Measurements from ENCODE around the gene PTPRN2.

DNA sequence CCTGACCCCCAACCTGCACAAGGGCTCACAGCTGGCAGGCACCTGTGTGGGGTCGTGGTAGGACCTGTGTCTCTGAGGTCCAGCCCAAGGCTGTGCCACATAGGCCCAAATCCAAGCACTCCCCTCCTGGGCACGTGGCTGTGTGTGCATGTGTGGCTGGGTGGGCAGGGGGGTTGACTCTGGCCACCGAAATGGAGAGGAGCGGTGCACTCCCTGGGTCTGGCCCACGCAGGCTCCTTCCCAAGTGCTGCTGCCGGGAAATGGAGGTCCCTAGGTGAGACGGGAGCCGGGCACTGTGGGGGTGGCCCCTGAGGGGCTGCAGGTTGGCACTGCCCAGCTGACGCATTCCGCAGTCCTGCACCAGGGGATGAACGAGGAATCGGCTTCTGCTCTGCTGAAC lies 722.7 kb downstream of the PTPRN2 start:
- TF ChIP-seq, protein P1, sequence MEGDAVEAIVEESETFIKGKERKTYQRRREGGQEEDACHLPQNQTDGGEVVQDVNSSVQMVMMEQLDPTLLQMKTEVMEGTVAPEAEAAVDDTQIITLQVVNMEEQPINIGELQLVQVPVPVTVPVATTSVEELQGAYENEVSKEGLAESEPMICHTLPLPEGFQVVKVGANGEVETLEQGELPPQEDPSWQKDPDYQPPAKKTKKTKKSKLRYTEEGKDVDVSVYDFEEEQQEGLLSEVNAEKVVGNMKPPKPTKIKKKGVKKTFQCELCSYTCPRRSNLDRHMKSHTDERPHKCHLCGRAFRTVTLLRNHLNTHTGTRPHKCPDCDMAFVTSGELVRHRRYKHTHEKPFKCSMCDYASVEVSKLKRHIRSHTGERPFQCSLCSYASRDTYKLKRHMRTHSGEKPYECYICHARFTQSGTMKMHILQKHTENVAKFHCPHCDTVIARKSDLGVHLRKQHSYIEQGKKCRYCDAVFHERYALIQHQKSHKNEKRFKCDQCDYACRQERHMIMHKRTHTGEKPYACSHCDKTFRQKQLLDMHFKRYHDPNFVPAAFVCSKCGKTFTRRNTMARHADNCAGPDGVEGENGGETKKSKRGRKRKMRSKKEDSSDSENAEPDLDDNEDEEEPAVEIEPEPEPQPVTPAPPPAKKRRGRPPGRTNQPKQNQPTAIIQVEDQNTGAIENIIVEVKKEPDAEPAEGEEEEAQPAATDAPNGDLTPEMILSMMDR (IDR thresholded peaks at IDR 0.05; ENCODE audit: extremely low read depth in 1 of 2, insufficient read depth in 1 of 2, low read depth in 1 of 2, low read length in 2 of 2): no peak
- TF ChIP-seq, protein P2, sequence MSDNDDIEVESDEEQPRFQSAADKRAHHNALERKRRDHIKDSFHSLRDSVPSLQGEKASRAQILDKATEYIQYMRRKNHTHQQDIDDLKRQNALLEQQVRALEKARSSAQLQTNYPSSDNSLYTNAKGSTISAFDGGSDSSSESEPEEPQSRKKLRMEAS (IDR thresholded peaks at IDR 0.05; ENCODE audit: insufficient read depth, insufficient read length): no peak
- TF ChIP-seq POLR2AphosphoS5 (IDR thresholded peaks at IDR 0.05; ENCODE audit: insufficient read depth, low read depth, low read length) (no peak), POLR2A (IDR thresholded peaks at IDR 0.05; ENCODE audit: low read depth, low read length) (no peak)

All from endothelial cell of umbilical vein (primary cell).